ENCODE measurements around the gene PAFAH2. TPM values are rescaled to one million over a fixed set of nuclear protein-coding genes. Genes with fewer than 3 reads are reported as not detected.
"Not testable (repeated sequence)": the region's sequence is repeated elsewhere in the genome, so short reads cannot be mapped to it uniquely, and the experiment has no call there.

PAFAH2 gene
- total RNA-seq, 1 donor from 2014 or later: 5.1 TPM

- not testable (repeated sequence) for DNase-seq (ENCODE audit: low spot score)
Observed at GRCh38 chr1:25932811-25933400, 65.0 kb downstream of the PAFAH2 start.

GRCh38 chr1:25932321-25932720, 65.5 kb downstream of the PAFAH2 start:
- no peak for DNase-seq (ENCODE audit: low spot score)

- DNase-seq (ENCODE audit: low spot score): no peak
Observed at GRCh38 chr1:25929016-25929415, 68.8 kb downstream of the PAFAH2 start.

GRCh38 chr1:25927521-25928265, 70.2 kb downstream of the PAFAH2 start:
- peak; percentile 56 for DNase-seq (ENCODE audit: low spot score)

GRCh38 chr1:25926731-25927496, 70.9 kb downstream of the PAFAH2 start:
- DNase-seq (ENCODE audit: low spot score): no peak

GRCh38 chr1:25924454-25924853, 73.4 kb downstream of the PAFAH2 start:
- no peak for DNase-seq (ENCODE audit: low spot score)

GRCh38 chr1:25922971-25923552, 74.8 kb downstream of the PAFAH2 start:
- DNase-seq (ENCODE audit: low spot score): peak; percentile 54

GRCh38 chr1:25922056-25922970, 75.5 kb downstream of the PAFAH2 start:
- peak; percentile 42 for DNase-seq (ENCODE audit: low spot score)

- no peak for DNase-seq (ENCODE audit: low spot score)
Observed at GRCh38 chr1:25918615-25919014, 79.2 kb downstream of the PAFAH2 start.

- DNase-seq (ENCODE audit: low spot score): no peak
Observed at GRCh38 chr1:25917996-25918395, 79.9 kb downstream of the PAFAH2 start.

- DNase-seq (ENCODE audit: low spot score): no peak
Observed at GRCh38 chr1:25916460-25916859, 81.4 kb downstream of the PAFAH2 start.

- no peak for DNase-seq (ENCODE audit: low spot score)
Observed at GRCh38 chr1:25914074-25914995, 83.5 kb downstream of the PAFAH2 start.

- DNase-seq (ENCODE audit: low spot score): no peak
Observed at GRCh38 chr1:25913206-25913605, 84.7 kb downstream of the PAFAH2 start.

- DNase-seq (ENCODE audit: low spot score): peak; percentile 50
Observed at GRCh38 chr1:25912076-25912831, 85.6 kb downstream of the PAFAH2 start.

- DNase-seq (ENCODE audit: low spot score): no peak
Observed at GRCh38 chr1:25911162-25911561, 86.7 kb downstream of the PAFAH2 start.

Data from umbilical cord (tissue), 2 donors.